SIG-M5 (cell line): Measurements from ENCODE around the gene CASTOR2.
"Not testable (repeated sequence)": the region's sequence is repeated elsewhere in the genome, so short reads cannot be mapped to it uniquely, and the experiment has no call there.

Experiments
- DNase-seq: peaks from one replicate; lab custom pipeline; 2025; lab: John Stamatoyannopoulos, UW

CASTOR2 gene

GRCh38 chr7:74964511-74965119, at the start of gene CASTOR2:
Gene CASTOR2 (plus strand): TSS chr7:74964705. CDS start chr7:74964986, 281 bp downstream.
- not testable (repeated sequence) for DNase-seq

GRCh38 chr7:74922321-74922890, 42.1 kb upstream of the CASTOR2 start:
- not testable (repeated sequence) for DNase-seq

- DNase-seq, result not testable (repeated sequence)
Observed at GRCh38 chr7:74923644-74924043, 40.9 kb upstream of the CASTOR2 start.

- not testable (repeated sequence) for DNase-seq
Observed at GRCh38 chr7:74926968-74927367, 37.5 kb upstream of the CASTOR2 start.

GRCh38 chr7:74931563-74932328, 32.8 kb upstream of the CASTOR2 start:
- DNase-seq, result not testable (repeated sequence)

- not testable (repeated sequence) for DNase-seq
Observed at GRCh38 chr7:74939429-74939828, 25.1 kb upstream of the CASTOR2 start.

GRCh38 chr7:74941302-74942069, 23.0 kb upstream of the CASTOR2 start:
- not testable (repeated sequence) for DNase-seq

- not testable (repeated sequence) for DNase-seq
Observed at GRCh38 chr7:74943923-74944322, 20.6 kb upstream of the CASTOR2 start.

GRCh38 chr7:74947741-74948140, 16.8 kb upstream of the CASTOR2 start:
- not testable (repeated sequence) for DNase-seq

GRCh38 chr7:74953774-74954173, 10.7 kb upstream of the CASTOR2 start:
- not testable (repeated sequence) for DNase-seq

GRCh38 chr7:74958328-74958727, 6.2 kb upstream of the CASTOR2 start:
- not testable (repeated sequence) for DNase-seq

GRCh38 chr7:74963704-74964510, 598 bp upstream of the CASTOR2 start:
- not testable (repeated sequence) for DNase-seq

GRCh38 chr7:74966208-74966854, 1.8 kb downstream of the CASTOR2 start:
- DNase-seq, result not testable (repeated sequence)

GRCh38 chr7:74966909-74967308, 2.4 kb downstream of the CASTOR2 start:
- DNase-seq, result not testable (repeated sequence)

- not testable (repeated sequence) for DNase-seq
Observed at GRCh38 chr7:74971431-74971830, 6.9 kb downstream of the CASTOR2 start.

- not testable (repeated sequence) for DNase-seq
Observed at GRCh38 chr7:74972377-74972776, 7.9 kb downstream of the CASTOR2 start.

GRCh38 chr7:74975959-74976358, 11.5 kb downstream of the CASTOR2 start:
- DNase-seq, result not testable (repeated sequence)

- DNase-seq, result not testable (repeated sequence)
Observed at GRCh38 chr7:74977523-74977922, 13.0 kb downstream of the CASTOR2 start.

- not testable (repeated sequence) for DNase-seq
Observed at GRCh38 chr7:74988436-74988835, 23.9 kb downstream of the CASTOR2 start.

- DNase-seq, result no peak
Observed at GRCh38 chr7:74993121-74993520, 28.6 kb downstream of the CASTOR2 start.
